ENCODE measurements around the gene NMT1.

Gene NMT1

DNA sequence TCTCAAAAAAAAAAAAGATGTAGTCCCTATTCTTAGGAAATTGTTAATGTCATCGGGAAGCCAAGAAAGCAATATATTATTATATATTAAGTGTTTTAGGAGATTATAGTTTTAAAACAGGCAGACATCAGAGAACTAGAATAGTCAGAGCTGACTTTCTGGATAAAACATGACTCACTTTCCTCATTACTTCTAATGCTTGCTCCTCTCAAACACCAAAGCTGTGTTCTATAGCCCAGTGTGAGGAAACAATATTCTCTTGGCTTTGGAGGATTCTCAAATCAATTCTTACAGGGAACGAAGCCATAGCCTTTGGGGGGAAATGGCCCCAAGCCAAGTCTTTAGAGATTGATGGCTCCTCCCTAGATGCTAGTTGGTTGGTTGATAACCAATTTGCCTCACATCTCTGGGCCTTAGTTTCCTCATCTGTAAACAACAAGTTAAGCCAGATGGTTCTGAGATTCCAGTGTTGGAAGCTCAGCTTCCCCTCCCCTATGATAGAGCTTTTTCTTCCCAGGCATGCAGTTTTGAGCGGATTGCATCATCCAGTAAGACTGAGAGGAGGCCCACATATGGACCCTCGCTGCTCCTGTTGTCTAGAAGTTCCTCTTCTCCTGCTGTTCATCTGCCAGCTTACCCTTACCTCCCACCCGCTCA lies 12.4 kb downstream of the NMT1 start:
- DNase-seq: peak in 12 of 56 donors; percentile 3 to 61 (median 14)

DNA sequence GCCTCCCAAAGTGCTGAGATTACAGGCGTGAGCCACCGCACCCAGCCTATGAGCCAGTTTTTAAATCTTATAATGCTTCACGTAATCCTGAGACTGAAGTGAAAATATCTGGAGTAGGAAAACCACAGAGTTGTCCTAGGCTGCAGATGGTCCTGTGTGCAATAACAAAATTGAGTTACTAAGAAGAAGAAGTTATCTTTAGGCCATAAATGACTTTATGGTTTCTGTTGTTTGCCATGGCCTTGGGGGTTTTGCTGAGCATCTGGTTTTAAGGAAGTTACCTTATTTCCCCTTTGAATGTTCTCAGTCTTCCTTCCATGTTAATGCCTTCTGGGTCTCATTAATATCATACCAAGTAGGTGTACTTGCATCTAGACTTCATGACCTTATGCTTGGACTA lies 16.5 kb downstream of the NMT1 start:
- no peak for DNase-seq

DNA sequence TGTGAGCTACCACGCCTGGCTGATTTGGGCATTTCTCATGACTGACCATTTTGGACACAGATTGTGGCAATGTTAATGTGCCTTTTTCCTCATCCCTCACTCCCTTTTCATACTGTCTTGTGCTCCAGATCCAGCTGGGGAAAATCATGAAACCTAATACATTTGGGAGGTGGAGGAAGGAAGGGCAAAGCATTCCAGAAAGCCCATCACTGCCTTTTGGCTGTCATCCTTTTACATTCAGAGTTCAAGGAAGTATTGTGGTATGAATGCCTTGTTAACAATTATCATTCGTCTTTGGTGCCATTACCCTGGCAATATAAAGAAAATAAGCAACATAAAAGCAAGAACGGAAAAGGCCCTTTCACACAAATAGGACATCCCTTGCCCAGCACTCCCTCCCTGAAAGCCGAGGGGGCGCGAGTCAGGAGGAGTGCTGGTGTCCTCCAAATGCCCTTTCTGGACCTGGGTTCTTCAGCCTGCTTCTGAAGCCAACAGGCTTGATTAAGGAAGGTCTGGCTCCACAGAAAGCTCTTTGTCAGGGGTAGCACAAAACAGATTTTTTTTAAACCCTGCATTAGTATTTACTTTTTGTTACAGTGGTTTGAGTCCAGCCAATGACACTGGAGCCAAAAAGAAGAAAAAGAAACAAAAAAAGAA lies 20.1 kb downstream of the NMT1 start:
- peak in 7 of 56 donors; percentile 7 to 38 (median 20) for DNase-seq

DNA sequence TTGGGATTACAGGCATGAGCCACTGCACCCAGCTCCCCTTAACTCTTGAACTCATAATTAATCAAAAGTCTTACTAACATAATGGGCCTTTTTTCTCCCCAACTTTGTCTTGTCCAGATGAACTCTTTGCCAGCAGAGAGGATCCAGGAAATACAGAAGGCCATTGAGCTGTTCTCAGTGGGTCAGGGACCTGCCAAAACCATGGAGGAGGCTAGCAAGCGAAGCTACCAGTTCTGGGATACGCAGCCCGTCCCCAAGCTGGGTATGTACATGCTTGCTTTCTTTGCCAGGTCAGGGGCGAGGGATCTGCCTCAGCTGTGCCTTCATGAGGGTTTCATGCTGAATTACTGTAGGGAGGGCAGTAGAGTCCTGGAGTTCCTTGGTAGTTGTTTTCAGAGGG lies 25.3 kb downstream of the NMT1 start:
- DNase-seq: no peak

DNA sequence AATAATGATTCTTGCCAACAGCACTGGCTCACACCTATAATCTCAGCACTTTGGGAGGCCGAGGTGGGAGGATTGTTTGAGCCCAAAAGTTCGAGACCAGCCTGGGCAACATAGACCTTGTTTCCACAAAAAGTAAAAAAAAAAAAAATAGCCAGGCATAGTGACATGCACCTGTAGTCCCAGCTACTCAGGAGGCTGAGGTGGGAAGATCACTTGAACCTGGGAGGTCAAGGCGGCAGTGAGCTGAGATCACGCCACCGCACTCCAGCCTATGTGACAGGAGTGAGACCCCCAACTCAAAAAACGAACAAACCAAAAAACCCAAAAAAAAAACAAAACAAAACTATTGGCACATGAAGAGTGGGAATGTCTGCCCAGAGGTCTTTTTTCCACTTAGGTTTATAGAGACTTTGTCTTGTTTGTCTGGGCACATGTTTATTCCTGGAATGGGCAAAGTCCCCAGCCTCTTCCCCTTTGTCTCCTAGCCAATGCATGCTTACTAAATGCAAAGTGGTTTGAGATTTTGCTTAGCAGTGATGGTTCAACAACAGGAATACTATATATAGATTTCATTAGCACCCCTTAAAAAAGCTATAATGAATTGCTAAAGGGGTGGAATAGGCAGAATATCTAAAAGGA lies 25.9 kb downstream of the NMT1 start:
- peak in 4 of 56 donors; percentile 24 to 37 (median 30) for DNase-seq

DNA sequence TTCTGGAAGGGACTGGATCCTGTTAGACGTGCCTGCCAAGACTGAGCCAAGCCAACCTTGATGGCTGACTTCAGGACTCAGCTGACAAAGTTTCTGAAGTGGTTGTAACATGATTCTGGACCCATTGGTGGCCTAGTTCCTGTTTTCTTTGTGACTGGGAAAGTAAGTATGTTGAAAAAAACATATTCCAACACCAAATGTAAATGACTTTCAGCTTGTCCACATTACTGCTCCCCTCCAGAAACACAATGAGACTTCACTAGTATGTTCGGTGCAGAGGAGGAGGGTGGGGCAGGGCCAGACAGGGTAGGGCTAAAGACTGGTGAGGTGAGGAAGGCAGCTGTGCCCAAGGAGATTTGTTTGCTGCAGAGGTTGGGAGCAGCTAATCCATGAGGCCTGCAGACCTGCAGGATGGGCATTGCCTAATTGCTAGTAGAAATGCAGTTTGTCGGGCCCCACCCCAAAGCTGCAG lies 26.4 kb downstream of the NMT1 start:
- DNase-seq: no peak

DNA sequence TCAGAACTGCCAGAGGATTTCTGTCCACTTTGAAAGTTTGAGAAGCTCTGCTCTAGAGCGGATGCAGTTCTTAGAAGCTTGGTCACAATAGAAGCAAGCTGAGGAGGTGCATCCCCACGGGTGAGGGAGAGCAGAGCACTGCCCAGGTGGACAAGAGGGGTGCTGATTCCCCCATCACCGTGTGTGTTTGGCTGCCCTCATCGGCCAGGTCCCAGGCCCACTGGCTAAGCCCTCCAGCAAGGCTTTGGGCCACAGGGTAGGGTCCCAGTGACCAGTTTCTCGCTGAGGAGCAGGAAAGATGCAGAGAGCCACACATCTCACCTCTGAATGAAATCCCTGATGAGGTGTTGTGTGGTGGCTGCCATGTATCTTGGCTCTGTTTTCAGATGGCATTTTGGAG lies 26.9 kb downstream of the NMT1 start:
- DNase-seq: no peak

DNA sequence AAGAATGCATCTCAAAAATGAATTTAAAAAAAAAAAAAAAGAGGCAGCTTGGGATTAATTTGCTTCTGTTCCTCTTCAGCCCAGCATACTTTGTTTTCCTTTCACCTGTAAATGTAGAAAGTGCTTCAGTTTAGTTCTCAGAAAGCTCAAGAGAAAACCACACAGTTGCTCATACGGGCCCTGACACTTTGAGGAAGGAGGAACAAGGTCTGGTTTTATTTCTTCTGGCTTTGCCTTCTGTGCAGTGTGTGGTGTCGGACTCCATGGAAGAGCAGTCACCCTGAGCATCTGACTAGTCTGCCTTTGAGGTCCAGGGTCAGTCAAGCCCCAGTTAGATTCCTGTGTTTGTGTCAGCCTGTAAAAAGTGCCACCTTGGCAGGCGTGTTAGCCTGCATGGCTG lies 27.6 kb downstream of the NMT1 start:
- DNase-seq: no peak

DNA sequence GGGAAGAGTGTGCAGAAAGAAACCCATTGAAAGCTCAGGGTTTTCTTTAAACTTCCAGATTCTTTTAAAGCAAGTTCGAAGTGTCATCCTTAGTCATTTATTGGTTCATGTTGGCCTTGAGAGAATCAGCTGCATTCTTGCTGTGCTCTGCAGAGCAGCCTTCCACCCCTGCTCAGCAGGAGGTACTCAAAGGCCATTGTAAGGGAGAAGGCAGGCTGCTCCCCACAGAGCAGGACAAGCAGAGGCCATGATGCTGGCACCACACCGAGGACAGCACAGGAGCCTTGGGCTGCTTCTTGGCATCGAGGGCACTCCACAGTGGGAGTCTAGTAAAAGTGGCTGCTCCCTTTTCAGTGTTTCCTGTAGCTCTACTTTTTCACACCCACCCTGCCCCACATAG lies 29.6 kb downstream of the NMT1 start:
- DNase-seq: no peak

DNA sequence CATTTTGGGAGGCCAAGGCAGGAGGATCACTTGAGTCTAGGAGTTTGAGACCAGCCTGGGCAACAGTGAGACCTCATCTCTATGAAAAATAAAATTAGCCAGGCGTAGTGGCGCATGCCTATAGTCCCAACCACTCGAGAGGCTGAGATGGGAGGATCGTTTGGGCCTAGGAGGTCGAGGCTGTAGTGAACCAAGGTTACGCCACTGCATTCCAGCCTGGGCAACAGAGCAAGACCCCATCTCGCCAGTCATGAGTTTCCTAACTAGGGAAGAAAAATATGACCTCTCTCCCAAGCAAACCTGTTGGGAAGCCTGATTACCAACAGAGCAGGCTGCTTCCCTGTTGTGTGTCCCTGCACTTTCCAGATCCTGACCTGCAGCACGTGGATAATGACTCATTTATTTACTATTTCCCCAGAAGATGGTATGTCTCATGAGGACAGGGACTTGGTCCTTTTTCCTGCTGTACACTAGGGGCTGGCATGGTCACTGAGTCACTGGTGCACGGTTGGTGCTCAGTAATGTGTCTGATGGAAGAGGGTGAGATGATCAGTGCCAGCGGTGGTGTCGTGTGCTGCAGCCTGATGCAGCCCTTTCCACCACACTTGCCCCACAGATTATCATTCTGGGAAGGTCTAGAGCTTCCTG lies 30.8 kb downstream of the NMT1 start:
- no peak for DNase-seq

DNA sequence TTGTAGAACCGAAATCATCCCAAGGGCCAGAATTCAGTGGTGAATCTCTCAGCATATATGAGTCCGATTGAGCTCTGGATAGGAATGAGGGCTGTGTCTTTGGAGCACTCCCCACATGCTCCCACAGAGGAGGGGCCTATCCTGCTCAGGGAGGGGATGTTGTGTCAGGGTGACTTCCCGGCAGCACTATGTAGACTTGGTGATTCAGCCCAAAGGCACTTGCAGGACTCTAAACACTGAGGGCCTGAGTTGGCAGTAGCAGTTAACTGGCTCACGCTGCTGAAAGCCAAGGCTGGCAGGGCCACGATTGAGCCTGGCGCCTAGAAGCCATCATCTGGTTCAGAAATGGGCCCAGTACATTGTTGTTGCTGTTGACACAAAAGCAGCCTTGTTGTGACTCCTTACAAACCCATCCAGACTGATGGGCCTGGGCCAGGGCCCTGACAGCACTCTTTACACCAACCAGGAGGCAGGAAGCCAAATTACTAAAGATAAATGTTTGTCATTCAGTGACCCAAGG lies 31.9 kb downstream of the NMT1 start:
- peak in 55 of 56 donors; percentile 37 to 99 (median 89) for DNase-seq

DNA sequence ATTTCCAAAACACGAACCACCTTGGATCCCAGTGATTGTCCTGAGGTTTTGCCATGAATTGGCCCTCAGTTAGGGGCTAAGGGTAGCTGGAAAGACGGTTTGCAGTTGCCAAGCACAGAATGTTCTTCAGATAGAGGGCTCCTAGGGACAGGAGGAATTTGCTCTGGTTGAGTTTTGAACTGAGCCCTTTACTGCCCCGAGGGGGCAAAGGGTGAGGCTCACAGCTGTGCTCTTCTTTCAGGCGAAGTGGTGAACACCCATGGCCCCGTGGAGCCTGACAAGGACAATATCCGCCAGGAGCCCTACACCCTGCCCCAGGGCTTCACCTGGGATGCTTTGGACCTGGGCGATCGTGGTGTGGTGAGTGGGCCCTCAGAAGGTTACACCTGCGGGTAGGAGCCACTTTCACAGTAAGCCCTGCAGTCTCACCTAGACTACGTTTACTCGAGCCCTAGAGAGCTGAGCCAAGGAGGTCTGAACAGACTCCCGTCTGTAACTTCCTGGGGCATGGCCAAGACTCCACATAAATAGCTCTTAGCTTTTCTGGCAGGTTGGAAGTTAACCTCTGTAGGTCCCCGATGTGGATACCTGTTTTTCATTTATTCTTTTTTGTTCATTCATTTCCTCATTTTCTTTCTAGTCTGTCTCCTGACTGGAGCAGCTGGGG lies 32.5 kb downstream of the NMT1 start:
- DNase-seq: peak in 2 of 56 donors; percentile 52 to 72

DNA sequence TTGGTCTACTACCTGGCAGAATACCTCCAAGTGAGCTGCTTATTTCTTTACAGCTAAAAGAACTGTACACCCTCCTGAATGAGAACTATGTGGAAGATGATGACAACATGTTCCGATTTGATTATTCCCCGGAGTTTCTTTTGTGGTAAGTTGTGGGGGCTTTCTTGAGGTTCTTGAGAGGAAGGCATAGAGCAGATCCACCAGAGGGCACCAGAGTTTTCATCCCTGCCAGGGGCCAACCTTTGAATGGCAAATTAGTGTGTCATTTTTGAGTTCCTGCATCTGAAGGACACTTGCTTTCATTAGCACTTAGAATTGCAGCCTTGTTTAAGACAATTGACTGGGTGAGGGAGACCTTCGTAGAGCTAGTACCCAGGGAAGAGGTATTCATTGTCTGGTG lies 35.0 kb downstream of the NMT1 start:
- DNase-seq: peak in 1 of 56 donors; percentile 11

DNA sequence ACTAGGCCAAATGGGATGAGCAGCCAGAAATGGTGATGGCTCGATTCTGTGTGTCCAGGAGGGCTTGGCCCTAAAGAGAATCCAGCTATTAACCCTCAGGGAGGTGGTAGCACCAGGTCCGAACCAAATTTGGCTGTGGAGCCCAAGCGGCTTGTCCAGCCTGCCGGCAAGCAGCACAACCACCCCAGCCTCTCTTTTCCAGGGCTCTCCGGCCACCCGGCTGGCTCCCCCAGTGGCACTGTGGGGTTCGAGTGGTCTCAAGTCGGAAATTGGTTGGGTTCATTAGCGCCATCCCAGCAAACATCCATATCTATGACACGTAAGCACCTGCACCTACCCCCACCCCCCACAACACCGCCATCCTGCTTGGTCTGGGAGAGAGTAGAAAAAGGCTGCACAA lies 35.8 kb downstream of the NMT1 start:
- DNase-seq: no peak

DNA sequence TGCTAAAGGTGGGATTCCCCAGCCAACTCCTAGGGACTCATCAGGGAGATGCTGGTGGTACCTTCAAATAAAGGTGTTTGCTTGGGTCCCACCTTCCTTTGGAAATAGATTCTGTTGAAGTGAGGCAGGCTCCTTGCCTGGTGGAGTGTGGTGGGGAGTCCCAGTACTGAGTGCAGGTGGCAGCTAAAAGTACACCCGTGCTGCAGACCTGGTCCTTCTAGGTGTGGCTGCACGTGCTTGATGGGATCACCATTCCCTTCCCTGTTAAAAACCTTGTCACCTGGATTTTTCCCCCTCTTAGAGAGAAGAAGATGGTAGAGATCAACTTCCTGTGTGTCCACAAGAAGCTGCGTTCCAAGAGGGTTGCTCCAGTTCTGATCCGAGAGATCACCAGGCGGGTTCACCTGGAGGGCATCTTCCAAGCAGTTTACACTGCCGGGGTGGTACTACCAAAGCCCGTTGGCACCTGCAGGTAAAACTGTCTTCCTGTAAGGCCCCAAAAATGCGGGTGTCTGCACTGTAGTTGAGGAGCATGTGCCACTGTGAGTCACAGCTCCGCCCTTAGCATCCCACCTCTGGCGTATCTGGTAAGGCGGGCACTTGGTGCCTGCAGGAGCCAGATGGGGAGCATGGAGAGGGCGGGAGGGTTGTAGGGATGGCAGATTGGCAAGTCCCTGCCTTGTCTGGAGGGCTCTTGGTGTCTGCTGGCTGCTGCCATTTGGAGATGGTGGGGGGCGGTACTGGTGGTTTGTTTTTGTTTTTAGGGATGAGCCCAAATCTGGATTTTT lies 37.2 kb downstream of the NMT1 start:
- DNase-seq: no peak

DNA sequence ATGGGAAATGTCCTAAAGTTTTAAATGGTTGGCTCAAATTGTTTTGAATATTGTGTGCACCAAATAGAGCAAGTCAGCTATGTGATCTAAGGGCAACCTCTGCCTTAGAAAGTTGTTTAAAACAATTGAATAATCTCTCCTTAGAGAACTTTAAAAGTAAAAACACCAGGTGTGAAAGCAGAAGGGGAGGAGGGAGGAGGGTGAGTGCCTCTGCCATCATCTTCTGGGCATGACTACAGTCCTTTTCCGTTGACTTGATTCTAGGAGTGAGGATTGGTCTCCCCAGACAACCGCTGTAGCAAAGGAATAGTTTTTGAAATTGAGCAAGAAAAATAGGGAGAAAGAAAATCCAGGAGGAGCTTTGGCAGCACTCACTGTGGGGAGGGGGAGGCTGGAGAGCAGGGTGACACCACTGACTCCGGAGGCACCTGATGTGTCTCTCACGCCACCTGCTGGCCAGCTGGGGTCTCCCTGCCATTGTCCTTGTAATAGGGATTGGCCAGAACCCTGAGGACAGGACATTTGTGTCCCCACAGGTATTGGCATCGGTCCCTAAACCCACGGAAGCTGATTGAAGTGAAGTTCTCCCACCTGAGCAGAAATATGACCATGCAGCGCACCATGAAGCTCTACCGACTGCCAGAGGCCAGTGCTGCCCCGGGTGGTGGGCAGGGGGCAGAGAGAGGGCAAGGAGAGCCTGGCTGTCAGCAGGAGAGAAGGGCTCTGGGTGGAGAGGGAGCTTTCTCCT lies 37.9 kb downstream of the NMT1 start:
- DNase-seq: peak in 51 of 56 donors; percentile 17 to 85 (median 65)

DNA sequence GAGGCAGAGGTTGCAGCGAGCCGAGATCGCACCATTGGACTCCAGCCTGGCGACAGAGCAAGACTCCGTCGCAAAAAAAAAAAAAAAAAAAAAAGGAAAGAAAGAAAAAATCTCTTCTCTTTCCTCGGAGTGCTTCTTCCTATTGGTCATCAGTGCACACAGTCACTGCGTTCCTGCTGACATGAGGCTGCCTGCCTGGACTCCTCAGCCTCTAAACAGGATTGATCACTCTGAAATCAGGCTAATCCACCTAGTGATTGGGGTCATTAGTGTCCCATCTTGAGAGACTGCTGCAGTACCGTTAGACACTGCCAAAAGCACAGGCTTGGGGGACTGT lies 40.4 kb downstream of the NMT1 start:
- no peak for DNase-seq

DNA sequence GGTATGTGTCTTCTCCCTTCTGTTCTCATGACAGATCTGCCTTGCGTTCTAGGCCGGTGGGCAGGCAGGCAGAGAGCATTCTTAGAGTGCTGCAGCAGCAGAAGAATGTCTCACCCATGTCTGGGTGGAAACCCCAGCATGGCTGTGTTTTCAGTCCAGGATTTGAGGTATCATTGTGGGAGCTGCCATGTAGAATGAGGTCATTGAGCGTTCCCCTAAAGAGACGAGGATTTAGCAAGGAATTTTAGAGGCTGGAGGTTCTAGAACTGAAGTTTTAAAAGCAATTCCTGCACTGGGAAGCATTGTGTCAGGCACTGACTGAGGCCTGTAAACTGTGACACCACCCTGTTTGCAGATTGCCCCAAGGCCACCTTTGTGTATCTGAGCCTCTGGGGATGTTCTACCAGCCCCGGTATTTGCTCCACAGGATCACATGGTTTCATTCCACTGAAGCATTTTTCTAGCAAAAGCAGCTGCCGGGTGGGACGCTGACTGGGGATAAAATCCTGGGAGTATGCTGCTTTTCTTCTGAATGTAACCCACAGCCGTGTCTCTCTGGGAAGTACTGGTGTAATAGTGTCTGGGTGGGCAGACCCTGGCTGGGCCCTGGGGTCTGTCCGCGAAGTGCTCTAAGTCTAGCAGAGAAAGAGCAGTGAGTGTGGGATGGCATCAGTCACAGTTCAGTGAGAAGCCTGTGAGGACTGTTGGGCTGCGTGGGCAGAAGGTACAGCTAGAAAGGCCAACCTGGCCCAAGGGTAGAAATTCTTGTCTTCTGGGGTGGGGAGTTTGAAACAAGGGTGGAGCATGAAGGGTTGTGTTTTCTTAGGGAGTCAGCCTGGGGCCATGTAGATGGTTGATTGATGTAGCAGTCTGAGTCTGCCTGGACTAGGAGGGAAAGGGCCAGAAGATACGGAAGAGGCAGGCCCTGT lies 41.0 kb downstream of the NMT1 start:
- no peak for DNase-seq

DNA sequence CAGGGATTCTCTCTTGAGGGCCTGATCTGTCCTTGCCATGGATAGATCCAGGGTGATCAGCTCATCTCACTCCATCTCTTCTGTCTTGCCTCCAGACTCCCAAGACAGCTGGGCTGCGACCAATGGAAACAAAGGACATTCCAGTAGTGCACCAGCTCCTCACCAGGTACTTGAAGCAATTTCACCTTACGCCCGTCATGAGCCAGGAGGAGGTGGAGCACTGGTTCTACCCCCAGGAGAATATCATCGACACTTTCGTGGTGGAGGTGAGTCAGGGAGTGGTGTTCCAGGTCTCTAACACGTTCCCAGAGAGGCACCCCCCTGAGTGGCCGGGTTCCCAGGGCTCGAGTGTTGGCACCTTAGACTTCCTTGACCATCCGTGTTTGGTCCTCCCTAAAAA lies 41.7 kb downstream of the NMT1 start:
- no peak for DNase-seq

All from amygdala (tissue), 56 donors.